Aorta (tissue), 5 donors: ENCODE results near the gene ARSA. TPM values are rescaled to one million over a fixed set of nuclear protein-coding genes. Genes with fewer than 3 reads are reported as not detected.
"Not testable (repeated sequence)": the region's sequence is repeated elsewhere in the genome, so short reads cannot be mapped to it uniquely, and the experiment has no call there.

Experiments
- ATAC-seq: fragments of 200-7000 bp; cut with Tn5 transposase; one replicate; pipeline ENCODE4 v1.9.1; 2022; ENCODE audit warnings: moderate library complexity; ENCODE audit not compliant: low FRiP score
- DNase-seq, 2 donors: peaks; one replicate each; pipeline ENCODE4 v3.0.0-alpha.2; 2020
- H3K27ac ChIP-seq, 2 donors: one replicate each; pipeline ENCODE4 v1.5.1; 2013; ENCODE audit warnings: low read length in 2 of 2, mild to moderate bottlenecking in 2 of 2, moderate library complexity in 2 of 2, control low read depth in 1 of 2, inconsistent platforms in 1 of 2, low read depth in 1 of 2
- H3K27me3 ChIP-seq, 2 donors: one replicate each; pipeline ENCODE4 v1.6.1; 2013; ENCODE audit warnings: control low read depth in 1 of 2, low read length in 1 of 2, mild to moderate bottlenecking in 1 of 2, moderate library complexity in 1 of 2; ENCODE audit not compliant: insufficient read depth in 2 of 2, control insufficient read depth in 1 of 2
- H3K36me3 ChIP-seq, 2 donors: one replicate each; pipeline ENCODE4 v1.6.1; 2013; ENCODE audit warnings: control low read depth in 1 of 2, low read length in 1 of 2, mild to moderate bottlenecking in 1 of 2; ENCODE audit not compliant: insufficient read depth in 2 of 2, control insufficient read depth in 1 of 2
- H3K4me1 ChIP-seq, 2 donors: one replicate each; pipeline ENCODE4 v1.6.1; 2013; ENCODE audit warnings: low read length in 2 of 2, control low read depth in 1 of 2, mild to moderate bottlenecking in 1 of 2, moderate library complexity in 1 of 2; ENCODE audit not compliant: insufficient read depth in 2 of 2, control insufficient read depth in 1 of 2
- H3K4me3 ChIP-seq, 2 donors: one replicate each; pipeline ENCODE4 v1.5.1; 2013; ENCODE audit warnings: low read length in 2 of 2, control low read depth in 1 of 2, mild to moderate bottlenecking in 1 of 2
- H3K9me3 ChIP-seq: one replicate; pipeline ENCODE4 v1.6.1; 2013; ENCODE audit warnings: mild to moderate bottlenecking, low read length; ENCODE audit not compliant: control insufficient read depth
- WGBS, 2 donors: extraction: QIAGEN DNeasy Blood & Tissue Kit; methylation state at CpG; one replicate each; pipeline ENCODE4 v1.1.7; 2013; 5-methylcytosine and 5-hydroxymethylcytosine counted together
- intact Hi-C, 2 donors: fragments of 100-400 bp; cut with DNase I; formaldehyde crosslinking; loops; one replicate each; pipeline versions ENCODE4 v1.14.2 to v1.15.0; 2022
- polyA plus RNA-seq, 2 donors: library from polyadenylated mRNA; stranded (reverse); fragments of 200-250 nt; gene quantifications; one replicate each; pipeline ENCODE4 v1.2.3, GENCODE V29; 2013
- total RNA-seq, 2 donors: library from RNA; stranded (reverse); fragmentation: NEBNext Ultra II Directional; extraction: Animal tissue kit (Norgen Biotek cat#: 25700); gene quantifications; one replicate each; pipeline ENCODE4 v1.2.1, GENCODE V29; 2021
- donor health status: healthy with polysubstance abuse.
- donor health status: Bipolar disorder and iron deficiency.
- donor health status: DM: no; HTN: no; CAD: no.
- donor health status: DM: no; HTN: no; CAD: no.
- donor health status: DM: yes; HTN: yes; CAD: no.

ARSA gene
- total and polyA plus RNA-seq, 4 donors: 15.7 to 120 (median 42.5) TPM

DNA sequence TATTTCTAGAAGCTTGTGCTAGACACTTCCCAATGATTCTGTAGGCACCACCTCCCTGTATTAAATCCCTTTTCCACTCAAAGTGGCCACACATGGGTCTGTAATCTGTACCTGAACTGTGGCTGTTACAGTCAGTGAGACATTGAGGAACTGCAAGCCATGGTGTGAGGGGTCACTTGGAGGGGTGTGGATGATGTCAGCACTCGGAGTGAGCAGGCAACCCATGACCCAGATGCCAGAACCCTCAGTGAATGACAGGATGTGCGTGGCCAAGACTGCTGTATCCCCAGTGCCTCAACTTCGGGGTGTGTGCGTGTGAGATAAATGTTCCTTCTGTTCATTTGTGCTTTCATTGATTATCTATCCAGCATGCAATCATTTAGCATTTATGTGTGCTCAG is 30.0 kb upstream of the ARSA start:
- H3K9me3 ChIP-seq: no peaks in the 10 kb centered on the region
- ATAC-seq: no peak
- intact Hi-C loops: no loop called here
- H3K36me3 ChIP-seq: no peaks in the 10 kb centered on the region
- H3K4me3 ChIP-seq: no peak overlapping the region
- H3K27ac ChIP-seq: no peak overlapping the region
- no peak for DNase-seq
- no peaks in the 10 kb centered on the region for H3K4me1 ChIP-seq
- WGBS, 2 donors: 68 to 78% methylated on average over 4 of the region's 4 CpGs
- H3K27me3 ChIP-seq: no peaks in the 10 kb centered on the region

DNA sequence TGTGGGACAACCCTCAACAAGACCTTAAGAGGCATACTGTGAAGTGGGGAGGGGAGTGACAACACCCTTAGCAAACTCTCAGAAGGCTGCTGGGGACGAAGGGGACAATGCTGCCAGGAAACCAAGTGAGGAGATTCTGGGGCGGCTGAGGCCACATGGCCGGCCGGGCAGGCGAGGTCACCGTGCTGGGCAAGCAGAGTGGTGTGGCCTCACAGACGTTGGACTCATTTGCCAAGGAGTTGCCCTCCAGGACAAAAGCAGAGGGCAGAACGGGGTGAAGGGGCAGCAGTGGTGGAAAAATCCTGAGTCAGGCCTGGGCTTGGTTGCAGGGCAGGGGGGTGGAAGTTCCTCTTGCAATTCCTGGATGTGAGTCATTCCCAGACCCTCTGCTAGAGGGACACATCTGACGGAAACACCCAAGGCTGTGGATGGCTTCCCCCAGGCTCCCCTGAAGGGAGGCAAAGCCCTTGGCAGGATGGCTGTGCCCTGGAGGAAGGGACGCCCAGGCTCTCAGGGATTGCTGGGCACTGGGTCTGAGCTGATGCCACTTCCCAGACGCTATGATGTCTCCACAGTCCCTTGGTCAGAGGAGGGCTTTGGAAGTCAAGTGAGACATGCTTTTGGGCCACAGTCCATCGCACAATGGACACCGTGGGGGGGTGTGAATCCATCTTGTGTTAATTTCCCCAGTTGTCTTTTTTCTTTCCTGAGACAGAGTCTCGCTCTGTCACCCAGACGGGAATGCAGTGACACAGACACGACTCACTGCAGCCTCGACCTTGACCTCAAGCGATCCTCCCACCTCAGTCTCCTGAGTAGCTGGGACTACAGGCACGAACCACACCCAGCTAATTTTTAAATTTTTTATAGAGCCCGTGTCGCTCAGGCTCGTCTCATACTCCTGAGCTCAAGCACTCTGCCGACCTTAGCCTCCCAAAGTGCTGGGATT is 28.4 kb upstream of the ARSA start:
- WGBS, 2 donors: 64 to 66% methylated on average over 23 of the region's 23 CpGs
- H3K4me1 ChIP-seq: no peaks in the 10 kb centered on the region
- intact Hi-C loops: no loop called here
- DNase-seq: peak in 1 of 2 donors; percentile 74
- peak; percentile 83 for ATAC-seq
- H3K36me3 ChIP-seq: no peaks in the 10 kb centered on the region
- no peak overlapping the region for H3K4me3 ChIP-seq
- no peaks in the 10 kb centered on the region for H3K27me3 ChIP-seq
- H3K9me3 ChIP-seq: no peaks in the 10 kb centered on the region
- no peak overlapping the region for H3K27ac ChIP-seq

DNA sequence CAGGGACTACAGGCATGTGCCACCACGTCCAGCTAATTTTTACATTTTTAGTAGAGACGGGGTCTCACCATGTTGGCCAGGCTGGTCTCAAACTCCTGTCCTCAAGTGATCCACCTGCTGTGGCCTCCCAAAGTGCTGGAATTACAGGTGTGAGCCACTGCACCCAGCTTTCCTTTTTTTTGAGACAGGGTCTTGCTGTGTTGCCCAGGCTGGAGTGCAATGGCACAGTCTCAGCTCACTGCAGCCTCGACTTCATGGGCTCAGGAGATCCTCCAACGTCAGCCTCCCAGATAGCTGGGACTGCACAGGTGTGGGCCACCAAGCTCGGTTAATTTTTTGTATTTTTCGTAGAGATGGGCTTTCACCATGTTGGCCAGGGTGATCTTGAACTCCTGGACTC is 26.7 kb upstream of the ARSA start:
- ATAC-seq, H3K4me3 ChIP-seq, H3K4me1 ChIP-seq, H3K9me3 ChIP-seq, H3K27ac ChIP-seq, intact Hi-C loops, H3K36me3 ChIP-seq, H3K27me3 ChIP-seq: not testable (repeated sequence)
- DNase-seq: peak in 1 of 2 donors; percentile 38
- 79 to 82% methylated on average over 6 of the region's 6 CpGs for WGBS, 2 donors

DNA sequence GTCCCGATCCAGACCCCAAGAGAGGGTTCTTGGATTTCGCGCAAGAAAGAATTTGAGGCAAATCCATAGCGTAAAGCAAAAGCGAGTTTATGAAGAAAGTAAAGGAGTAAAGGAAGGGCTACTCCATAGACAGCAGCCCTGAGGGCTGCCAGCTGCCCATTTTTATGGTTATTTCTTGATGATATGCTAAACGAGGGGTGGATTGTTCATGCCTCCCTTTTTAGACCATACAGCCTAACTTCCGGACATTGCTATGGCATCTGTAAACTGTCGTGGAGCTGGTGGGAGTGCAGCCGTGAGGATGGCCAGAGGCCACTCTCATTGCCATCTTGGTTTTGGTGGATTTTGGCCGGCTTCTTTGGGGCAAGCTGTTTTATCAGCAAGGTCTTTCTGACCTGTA is 25.3 kb upstream of the ARSA start:
- Histone ChIP-seq H3K36me3 (no peaks in the 10 kb centered on the region), H3K27ac (no peak overlapping the region), H3K27me3 (no peaks in the 10 kb centered on the region), H3K4me1 (no peaks in the 10 kb centered on the region), H3K4me3 (no peak overlapping the region), H3K9me3 (no peaks in the 10 kb centered on the region)
- intact Hi-C loops: no loop called here
- 85% methylated on average over 10 of the region's 10 CpGs for WGBS, 2 donors
- ATAC-seq (no peak), DNase-seq (no peak)

DNA sequence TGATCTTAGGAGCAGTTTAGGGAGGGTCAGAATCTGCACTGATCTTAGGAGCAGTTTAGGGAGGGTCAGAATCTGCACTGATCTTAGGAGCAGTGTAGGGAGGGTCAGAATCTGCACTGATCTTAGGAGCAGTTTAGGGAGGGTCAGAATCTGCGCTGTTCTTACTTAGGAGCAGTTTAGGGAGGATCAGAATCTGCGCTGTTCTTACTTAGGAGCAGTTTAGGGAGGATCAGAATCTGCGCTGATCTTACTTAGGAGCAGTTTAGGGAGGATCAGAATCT is 15.8 kb upstream of the ARSA start:
- H3K27ac ChIP-seq, DNase-seq, ATAC-seq, intact Hi-C loops, H3K4me1 ChIP-seq, H3K4me3 ChIP-seq, H3K9me3 ChIP-seq, H3K36me3 ChIP-seq, H3K27me3 ChIP-seq: not testable (repeated sequence)
- WGBS, 2 donors: 64 to 71% methylated on average over 3 of the region's 3 CpGs

- ATAC-seq, H3K36me3 ChIP-seq, H3K9me3 ChIP-seq, H3K4me1 ChIP-seq, H3K27ac ChIP-seq, H3K27me3 ChIP-seq, H3K4me3 ChIP-seq, intact Hi-C loops: not testable (repeated sequence)
- WGBS, 2 donors: 81 to 85% methylated on average over 17 of the region's 17 CpGs
- DNase-seq: peak in 1 of 2 donors; percentile 51
Measured at GRCh38 chr22:50643021-50643820, 15.3 kb upstream of the ARSA start.

DNA sequence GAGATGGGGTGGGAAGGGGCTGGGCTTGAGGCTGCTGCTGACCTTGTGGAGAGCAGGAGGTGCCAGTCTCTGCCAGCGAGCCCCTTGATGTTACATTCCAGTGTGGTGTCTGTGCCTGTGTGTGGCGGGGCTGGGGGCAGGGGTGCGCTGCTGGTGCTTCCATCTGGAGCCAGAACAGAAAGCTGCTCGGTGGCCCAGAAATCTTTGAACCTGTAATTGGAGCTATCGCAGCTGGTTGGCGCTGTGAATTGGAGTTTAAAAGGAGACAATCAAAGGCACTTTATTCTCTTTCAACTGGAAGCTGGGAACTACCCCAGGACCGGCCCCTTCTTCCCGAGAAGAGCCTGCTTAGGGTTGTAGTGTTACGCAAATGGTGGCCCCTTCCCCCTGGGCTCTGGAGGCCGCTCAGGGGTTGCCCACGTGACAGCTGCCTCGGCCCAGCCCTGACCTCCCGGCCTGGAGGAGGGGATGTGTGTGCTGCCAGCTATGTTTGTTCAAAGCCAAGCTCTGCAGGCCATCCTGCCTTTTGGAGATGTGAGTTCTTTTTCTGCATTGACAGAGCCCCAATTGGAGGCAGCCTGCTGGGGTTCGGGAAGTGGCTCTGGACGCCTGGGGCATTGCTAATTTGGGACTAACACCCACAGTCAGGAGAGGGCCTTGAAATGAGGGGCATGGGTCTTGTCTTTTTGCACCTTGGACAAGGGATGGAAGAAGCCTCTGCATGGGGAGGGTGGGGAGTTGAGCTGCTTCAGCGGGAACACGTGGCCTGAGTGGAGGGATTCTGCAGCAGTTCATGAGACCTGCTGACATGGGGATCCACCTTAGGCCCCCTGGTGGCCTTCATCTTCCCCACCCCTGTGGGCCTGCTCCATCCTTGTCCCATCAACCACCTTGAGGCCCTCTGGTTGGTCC is 14.0 kb upstream of the ARSA start:
- H3K27ac ChIP-seq: no peak overlapping the region
- no peaks in the 10 kb centered on the region for H3K27me3 ChIP-seq
- intact Hi-C loops: no loop called here
- ATAC-seq (peak; percentile 70), DNase-seq (peak in 1 of 2 donors; percentile 68)
- H3K4me1 ChIP-seq: no peaks in the 10 kb centered on the region
- no peak overlapping the region for H3K4me3 ChIP-seq
- 13 to 18% methylated on average over 17 of the region's 17 CpGs for WGBS, 2 donors
- no peaks in the 10 kb centered on the region for H3K9me3 ChIP-seq
- no peaks in the 10 kb centered on the region for H3K36me3 ChIP-seq

DNA sequence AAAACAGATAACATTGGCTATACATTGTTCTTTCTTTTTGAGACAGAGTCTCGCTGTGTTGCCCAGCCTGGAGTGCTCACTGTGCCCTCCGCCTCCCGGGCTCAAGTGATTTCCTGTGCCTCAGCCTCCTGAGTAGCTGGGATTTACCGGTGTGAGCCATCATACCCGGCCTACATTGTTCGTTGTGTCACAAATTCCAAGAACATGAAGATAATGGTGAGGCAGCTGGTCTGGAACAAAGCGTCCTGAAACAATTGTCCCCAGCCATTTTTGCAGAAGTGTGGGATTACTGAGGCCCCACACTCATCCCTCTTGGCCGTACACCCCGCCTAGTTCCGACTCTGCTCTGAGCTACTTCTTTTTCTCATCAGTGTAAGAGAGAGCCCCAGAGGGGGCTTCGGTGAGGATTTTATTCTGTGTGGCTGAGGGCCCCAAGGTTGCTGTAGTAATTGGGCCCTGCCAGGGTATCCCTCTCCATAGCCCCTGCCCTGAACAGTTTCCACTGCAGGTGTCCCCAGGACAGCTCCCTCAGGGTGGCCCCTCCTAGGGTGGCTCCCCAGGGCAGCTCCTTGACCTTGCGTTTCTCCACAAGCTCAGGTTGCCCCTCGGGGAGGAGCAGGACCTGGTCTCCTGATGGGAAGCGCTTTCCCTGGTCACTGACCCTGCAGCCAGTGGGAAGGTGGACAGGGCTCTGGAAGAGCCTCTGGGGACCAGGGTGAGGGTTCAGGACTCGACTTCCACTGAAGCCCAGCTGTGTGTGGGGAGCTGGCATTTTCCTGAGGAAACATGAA is 13.1 kb upstream of the ARSA start:
- Histone ChIP-seq H3K4me1 (no peaks in the 10 kb centered on the region), H3K27me3 (no peaks in the 10 kb centered on the region), H3K9me3 (no peaks in the 10 kb centered on the region), H3K27ac (no peak overlapping the region), H3K36me3 (no peaks in the 10 kb centered on the region), H3K4me3 (no peak overlapping the region)
- ATAC-seq (peak; percentile 54), DNase-seq (peak in 1 of 2 donors; percentile 43)
- WGBS, 2 donors: 73 to 78% methylated on average over 15 of the region's 15 CpGs
- intact Hi-C loops: no loop called here
